KMS-11 (cell line): Measurements from ENCODE around the gene CYP27A1.

ENCODE experiments used
- H2AFZ ChIP-seq: fragments of 200-600 bp; sonication (generic); 2 replicates; pipeline ENCODE4 v1.6.1; 2016; ENCODE audit warnings: antibody characterized with exemption, mixed run types, low read depth
- H3K27ac ChIP-seq: fragments of 200-600 bp; sonication (generic); 2 replicates; pipeline ENCODE4 v1.6.1; 2016; ENCODE audit warnings: mild to moderate bottlenecking, mixed run types
- H3K27me3 ChIP-seq: fragments of 200-600 bp; sonication (generic); 2 replicates; pipeline ENCODE4 v1.6.1; 2017; ENCODE audit warnings: mild to moderate bottlenecking, low read depth, mixed run types, moderate library complexity; ENCODE audit not compliant: insufficient read depth
- H3K36me3 ChIP-seq: fragments of 200-600 bp; sonication (generic); 2 replicates; pipeline ENCODE4 v1.6.1; 2017; ENCODE audit warnings: mild to moderate bottlenecking, mixed run types; ENCODE audit not compliant: insufficient read depth
- H3K4me1 ChIP-seq: fragments of 200-600 bp; sonication (generic); 2 replicates; pipeline ENCODE4 v1.6.1; 2016; ENCODE audit warnings: mild to moderate bottlenecking, low read depth, mixed run types; ENCODE audit not compliant: poor library complexity, severe bottlenecking
- H3K4me2 ChIP-seq: fragments of 200-600 bp; sonication (generic); 2 replicates; pipeline ENCODE4 v1.7.0; 2016; ENCODE audit warnings: mild to moderate bottlenecking, mixed run types
- H3K4me3 ChIP-seq: fragments of 200-600 bp; sonication (generic); IDR thresholded peaks from 2 replicates; pipeline ENCODE4 v1.6.1; 2017; ENCODE audit warnings: low read depth, low read length, mixed read lengths; ENCODE audit not compliant: insufficient read depth
- H3K79me2 ChIP-seq: fragments of 200-600 bp; sonication (generic); 2 replicates; pipeline ENCODE4 v1.6.1; 2016; ENCODE audit warnings: low read depth, mixed run types; ENCODE audit not compliant: insufficient read depth
- H3K9ac ChIP-seq: fragments of 200-600 bp; sonication (generic); 2 replicates; pipeline ENCODE4 v1.6.1; 2016; ENCODE audit warnings: mild to moderate bottlenecking, mixed run types
- H4K20me1 ChIP-seq: fragments of 200-600 bp; sonication (generic); 2 replicates; pipeline ENCODE4 v1.6.1; 2016; ENCODE audit warnings: mild to moderate bottlenecking, mixed run types; ENCODE audit not compliant: insufficient read depth
- CTCF ChIP-seq: fragments of 200-600 bp; sonication (generic); conservative IDR thresholded peaks from 2 replicates; pipeline ENCODE4 v1.6.1; 2017; ENCODE audit warnings: low read depth, mild to moderate bottlenecking, antibody characterized with exemption, low read length, moderate library complexity, mixed read lengths

Gene CYP27A1

GRCh38 chr2:218777276-218777990, 4.5 kb upstream of the CYP27A1 start:
- TF ChIP-seq CTCF = no peak
- Histone ChIP-seq H2AFZ (no peak overlapping the region), H3K36me3 (no peaks in the 10 kb centered on the region), H3K27me3 (no peaks in the 10 kb centered on the region), H3K4me2 (no peak overlapping the region), H3K9ac (no peak overlapping the region), H4K20me1 (no peaks in the 10 kb centered on the region), H3K79me2 (no peaks in the 10 kb centered on the region), H3K27ac (no peak overlapping the region), H3K4me3 (no peak overlapping the region), H3K4me1 (no peaks in the 10 kb centered on the region)

- H3K9ac ChIP-seq = no peak overlapping the region
- H3K36me3 ChIP-seq = no peaks in the 10 kb centered on the region
- no peaks in the 10 kb centered on the region for H4K20me1 ChIP-seq
- H3K4me2 ChIP-seq = no peak overlapping the region
- H3K79me2 ChIP-seq = no peaks in the 10 kb centered on the region
- H2AFZ ChIP-seq = no peak overlapping the region
- no peaks in the 10 kb centered on the region for H3K27me3 ChIP-seq
- H3K4me3 ChIP-seq = no peak overlapping the region
- H3K27ac ChIP-seq = no peak overlapping the region
- H3K4me1 ChIP-seq = no peaks in the 10 kb centered on the region
- no peak for TF ChIP-seq CTCF
Measured at GRCh38 chr2:218780046-218780445, 1.9 kb upstream of the CYP27A1 start.

- H3K9ac ChIP-seq = no peak overlapping the region
- no peaks in the 10 kb centered on the region for H3K4me1 ChIP-seq
- no peak for TF ChIP-seq CTCF
- H3K27me3 ChIP-seq = no peaks in the 10 kb centered on the region
- H3K36me3 ChIP-seq = no peaks in the 10 kb centered on the region
- H4K20me1 ChIP-seq = no peaks in the 10 kb centered on the region
- H3K27ac ChIP-seq = no peak overlapping the region
- no peaks in the 10 kb centered on the region for H3K79me2 ChIP-seq
- H3K4me2 ChIP-seq = no peak overlapping the region
- no peak overlapping the region for H3K4me3 ChIP-seq
- no peak overlapping the region for H2AFZ ChIP-seq
Measured at GRCh38 chr2:218780851-218781690, 876 bp upstream of the CYP27A1 start.

- no peaks in the 10 kb centered on the region for H3K36me3 ChIP-seq
- no peak overlapping the region for H3K9ac ChIP-seq
- no peaks in the 10 kb centered on the region for H3K27me3 ChIP-seq
- no peak for TF ChIP-seq CTCF
- no peak overlapping the region for H3K4me2 ChIP-seq
- no peak overlapping the region for H2AFZ ChIP-seq
- no peaks in the 10 kb centered on the region for H3K79me2 ChIP-seq
- H3K27ac ChIP-seq = no peak overlapping the region
- no peak overlapping the region for H3K4me3 ChIP-seq
- H4K20me1 ChIP-seq = no peaks in the 10 kb centered on the region
- no peaks in the 10 kb centered on the region for H3K4me1 ChIP-seq
Measured at GRCh38 chr2:218782528-218782844, 539 bp downstream of the CYP27A1 start.
